Endothelial cell (in vitro differentiated cells): Measurements from ENCODE around the gene RIMS4. TPM values are rescaled to one million over a fixed set of nuclear protein-coding genes. Genes with fewer than 3 reads are reported as not detected.
A peak's percentile ranks its signal among the peaks of the same experiment; 100 is the strongest.

Source experiments
- DNase-seq: peaks from one replicate; pipeline ENCODE4 v3.0.0; 2021; ENCODE audit warnings: low spot score
- H3K27ac Mint-ChIP-seq: one replicate; pipeline ENCODE4 v1.8.0; 2021; ENCODE audit warnings: mixed read lengths, inconsistent platforms; ENCODE audit not compliant: unreplicated experiment
- H3K27me3 Mint-ChIP-seq: one replicate; pipeline ENCODE4 v1.8.0; 2021; ENCODE audit warnings: mild to moderate bottlenecking, moderate library complexity, mixed read lengths, inconsistent platforms; ENCODE audit not compliant: unreplicated experiment
- H3K36me3 Mint-ChIP-seq: one replicate; pipeline ENCODE4 v1.8.0; 2021; ENCODE audit warnings: mild to moderate bottlenecking, low read depth, mixed read lengths, inconsistent platforms; ENCODE audit not compliant: unreplicated experiment
- H3K4me1 Mint-ChIP-seq: one replicate; pipeline ENCODE4 v1.8.0; 2021; ENCODE audit warnings: mild to moderate bottlenecking, mixed read lengths, inconsistent platforms; ENCODE audit not compliant: unreplicated experiment
- H3K4me3 Mint-ChIP-seq: one replicate; pipeline ENCODE4 v1.8.0; 2021; ENCODE audit warnings: mild to moderate bottlenecking, mixed read lengths, inconsistent platforms; ENCODE audit not compliant: unreplicated experiment
- H3K9me3 Mint-ChIP-seq: one replicate; pipeline ENCODE4 v1.8.0; 2021; ENCODE audit warnings: mixed read lengths, inconsistent platforms; ENCODE audit not compliant: unreplicated experiment
- total RNA-seq: library from RNA; stranded (reverse); fragmentation: NEBNext Ultra II Directional; extraction: Animal tissue kit (Norgen Biotek cat#: 25700); gene quantifications from one replicate; pipeline ENCODE4 v1.2.1, GENCODE V29; 2021; ENCODE audit not compliant: unreplicated experiment
- TF ChIP-seq, protein P1 (sequence below): fragments of 200-600 bp; sonication (generic); IDR thresholded peaks from one replicate; pipeline ENCODE4 v1.5.0; 2021; ENCODE audit warnings: antibody characterized with exemption; ENCODE audit not compliant: unreplicated experiment

Gene RIMS4
- total RNA-seq, 1 donor from 2014 or later: 0.10 TPM

GRCh38 chr20:44743080-44743701, 67.2 kb downstream of the RIMS4 start:
- Mint-ChIP-seq H3K9me3 (no peaks in the 10 kb centered on the region), H3K36me3 (no peaks in the 10 kb centered on the region), H3K4me1 (peaks cover 3% of the 10 kb centered on the region), H3K27me3 (peaks cover 12% of the 10 kb centered on the region), H3K4me3 (no peak overlapping the region), H3K27ac (no peak overlapping the region)
- no peak for DNase-seq
- TF ChIP-seq, protein P1, sequence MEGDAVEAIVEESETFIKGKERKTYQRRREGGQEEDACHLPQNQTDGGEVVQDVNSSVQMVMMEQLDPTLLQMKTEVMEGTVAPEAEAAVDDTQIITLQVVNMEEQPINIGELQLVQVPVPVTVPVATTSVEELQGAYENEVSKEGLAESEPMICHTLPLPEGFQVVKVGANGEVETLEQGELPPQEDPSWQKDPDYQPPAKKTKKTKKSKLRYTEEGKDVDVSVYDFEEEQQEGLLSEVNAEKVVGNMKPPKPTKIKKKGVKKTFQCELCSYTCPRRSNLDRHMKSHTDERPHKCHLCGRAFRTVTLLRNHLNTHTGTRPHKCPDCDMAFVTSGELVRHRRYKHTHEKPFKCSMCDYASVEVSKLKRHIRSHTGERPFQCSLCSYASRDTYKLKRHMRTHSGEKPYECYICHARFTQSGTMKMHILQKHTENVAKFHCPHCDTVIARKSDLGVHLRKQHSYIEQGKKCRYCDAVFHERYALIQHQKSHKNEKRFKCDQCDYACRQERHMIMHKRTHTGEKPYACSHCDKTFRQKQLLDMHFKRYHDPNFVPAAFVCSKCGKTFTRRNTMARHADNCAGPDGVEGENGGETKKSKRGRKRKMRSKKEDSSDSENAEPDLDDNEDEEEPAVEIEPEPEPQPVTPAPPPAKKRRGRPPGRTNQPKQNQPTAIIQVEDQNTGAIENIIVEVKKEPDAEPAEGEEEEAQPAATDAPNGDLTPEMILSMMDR: no peak

DNA sequence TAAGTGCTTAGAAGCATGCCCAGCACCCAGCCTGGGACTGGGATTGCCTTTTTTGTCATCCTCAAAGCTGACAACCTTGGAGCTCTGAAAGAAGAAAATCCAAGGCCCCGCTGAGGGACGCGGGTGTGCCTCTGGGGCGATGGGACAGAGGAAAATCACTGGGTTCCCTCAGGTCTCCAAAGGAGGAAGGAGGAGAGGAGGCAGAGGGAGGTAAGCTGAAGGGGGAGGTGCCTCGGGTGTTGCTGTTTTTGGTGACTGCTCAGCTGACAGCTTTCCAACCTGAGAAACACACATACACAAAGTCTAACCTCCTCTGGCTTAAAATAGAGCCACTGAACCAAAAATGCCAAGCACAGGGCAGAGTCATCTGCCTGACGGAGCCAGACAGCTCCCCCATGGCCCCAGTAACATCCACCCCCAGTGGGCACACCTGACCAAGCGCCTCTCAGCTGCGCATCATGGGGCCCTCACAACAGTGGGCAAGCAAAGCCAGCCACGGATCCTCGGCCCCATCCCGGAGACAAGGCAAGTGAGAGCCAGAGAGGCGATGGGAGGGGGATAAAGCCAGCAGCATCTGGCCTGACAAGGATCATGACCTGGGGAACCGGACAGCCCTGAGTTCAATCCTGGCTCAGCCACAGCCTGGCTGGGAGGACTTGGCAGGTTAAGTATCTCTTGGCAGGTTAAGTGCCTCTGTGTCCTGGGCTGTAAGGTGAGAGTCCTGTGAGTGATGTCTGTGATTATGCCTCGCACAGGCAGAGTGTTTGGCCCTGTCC, 67.9 kb downstream of the RIMS4 start:
- no peaks in the 10 kb centered on the region for H3K9me3 Mint-ChIP-seq
- H3K36me3 Mint-ChIP-seq: no peaks in the 10 kb centered on the region
- H3K4me1 Mint-ChIP-seq: peaks cover 3% of the 10 kb centered on the region
- no peak overlapping the region for H3K27ac Mint-ChIP-seq
- H3K4me3 Mint-ChIP-seq: no peak overlapping the region
- no peak for DNase-seq
- TF ChIP-seq, protein P1: no peak
- H3K27me3 Mint-ChIP-seq: peaks cover 11% of the 10 kb centered on the region

GRCh38 chr20:44739942-44740341, 70.4 kb downstream of the RIMS4 start:
- Mint-ChIP-seq H3K4me3 (no peak overlapping the region), H3K27ac (no peak overlapping the region), H3K9me3 (no peaks in the 10 kb centered on the region), H3K4me1 (peaks cover under 1% of the 10 kb centered on the region), H3K36me3 (no peaks in the 10 kb centered on the region), H3K27me3 (peaks cover 8% of the 10 kb centered on the region)
- no peak for DNase-seq
- TF ChIP-seq, protein P1: no peak

GRCh38 chr20:44738813-44739477, 71.4 kb downstream of the RIMS4 start:
- Mint-ChIP-seq H3K9me3 (no peaks in the 10 kb centered on the region), H3K4me1 (no peaks in the 10 kb centered on the region), H3K27me3 (peaks cover 7% of the 10 kb centered on the region), H3K36me3 (no peaks in the 10 kb centered on the region), H3K27ac (no peak overlapping the region), H3K4me3 (no peak overlapping the region)
- TF ChIP-seq, protein P1: no peak
- DNase-seq: peak; percentile 44
